LNCAP (cell line): ENCODE results near the gene LDHB.

ENCODE experiments used
- TF ChIP-seq, protein P1 (sequence below): fragments of 450-650 bp; IDR thresholded peaks from 2 replicates; pipeline ENCODE4 v1.5.1; 2017; ENCODE audit warnings: mild to moderate bottlenecking

LDHB gene

DNA sequence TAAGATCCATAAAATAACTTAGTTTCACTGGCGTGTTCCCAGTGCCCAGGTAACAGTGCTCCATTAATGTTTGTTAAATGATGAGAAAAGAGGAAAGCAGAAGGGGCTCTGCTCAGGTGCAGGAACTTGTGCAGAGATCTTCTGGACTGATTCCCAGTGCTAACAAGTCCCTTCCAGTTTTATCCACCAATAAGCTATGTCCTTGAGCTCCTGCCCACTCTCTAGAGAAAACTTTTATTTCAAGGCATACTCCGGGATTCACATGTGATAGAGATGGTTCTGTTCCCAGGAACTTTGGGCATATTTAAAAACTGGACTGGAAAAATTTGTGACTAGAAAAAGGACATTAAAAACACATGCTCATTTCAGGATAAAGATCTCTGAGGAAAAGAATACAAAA is 54.9 kb downstream of the LDHB start:
- TF ChIP-seq, protein P1, sequence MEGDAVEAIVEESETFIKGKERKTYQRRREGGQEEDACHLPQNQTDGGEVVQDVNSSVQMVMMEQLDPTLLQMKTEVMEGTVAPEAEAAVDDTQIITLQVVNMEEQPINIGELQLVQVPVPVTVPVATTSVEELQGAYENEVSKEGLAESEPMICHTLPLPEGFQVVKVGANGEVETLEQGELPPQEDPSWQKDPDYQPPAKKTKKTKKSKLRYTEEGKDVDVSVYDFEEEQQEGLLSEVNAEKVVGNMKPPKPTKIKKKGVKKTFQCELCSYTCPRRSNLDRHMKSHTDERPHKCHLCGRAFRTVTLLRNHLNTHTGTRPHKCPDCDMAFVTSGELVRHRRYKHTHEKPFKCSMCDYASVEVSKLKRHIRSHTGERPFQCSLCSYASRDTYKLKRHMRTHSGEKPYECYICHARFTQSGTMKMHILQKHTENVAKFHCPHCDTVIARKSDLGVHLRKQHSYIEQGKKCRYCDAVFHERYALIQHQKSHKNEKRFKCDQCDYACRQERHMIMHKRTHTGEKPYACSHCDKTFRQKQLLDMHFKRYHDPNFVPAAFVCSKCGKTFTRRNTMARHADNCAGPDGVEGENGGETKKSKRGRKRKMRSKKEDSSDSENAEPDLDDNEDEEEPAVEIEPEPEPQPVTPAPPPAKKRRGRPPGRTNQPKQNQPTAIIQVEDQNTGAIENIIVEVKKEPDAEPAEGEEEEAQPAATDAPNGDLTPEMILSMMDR = no peak

DNA sequence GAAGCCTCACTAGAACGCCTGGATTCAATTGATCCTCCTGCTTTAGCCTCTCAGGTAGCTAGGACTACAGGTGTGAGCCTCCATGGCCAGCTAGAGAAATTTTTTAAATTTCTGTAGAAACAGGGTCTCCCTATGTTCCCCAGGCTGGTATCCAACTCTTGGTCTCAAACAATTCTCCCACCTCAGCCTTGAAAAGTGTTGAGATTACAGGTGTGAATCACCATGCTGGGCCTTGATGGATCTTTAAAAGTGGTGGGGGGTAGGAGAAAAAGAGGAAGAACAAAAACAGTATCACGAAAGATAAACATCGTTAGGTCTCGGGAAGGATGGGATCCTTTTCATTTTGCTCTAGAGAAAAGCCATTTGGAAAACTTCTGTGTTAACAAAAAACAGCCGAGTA is 57.4 kb downstream of the LDHB start:
- TF ChIP-seq, protein P1 = no peak

DNA sequence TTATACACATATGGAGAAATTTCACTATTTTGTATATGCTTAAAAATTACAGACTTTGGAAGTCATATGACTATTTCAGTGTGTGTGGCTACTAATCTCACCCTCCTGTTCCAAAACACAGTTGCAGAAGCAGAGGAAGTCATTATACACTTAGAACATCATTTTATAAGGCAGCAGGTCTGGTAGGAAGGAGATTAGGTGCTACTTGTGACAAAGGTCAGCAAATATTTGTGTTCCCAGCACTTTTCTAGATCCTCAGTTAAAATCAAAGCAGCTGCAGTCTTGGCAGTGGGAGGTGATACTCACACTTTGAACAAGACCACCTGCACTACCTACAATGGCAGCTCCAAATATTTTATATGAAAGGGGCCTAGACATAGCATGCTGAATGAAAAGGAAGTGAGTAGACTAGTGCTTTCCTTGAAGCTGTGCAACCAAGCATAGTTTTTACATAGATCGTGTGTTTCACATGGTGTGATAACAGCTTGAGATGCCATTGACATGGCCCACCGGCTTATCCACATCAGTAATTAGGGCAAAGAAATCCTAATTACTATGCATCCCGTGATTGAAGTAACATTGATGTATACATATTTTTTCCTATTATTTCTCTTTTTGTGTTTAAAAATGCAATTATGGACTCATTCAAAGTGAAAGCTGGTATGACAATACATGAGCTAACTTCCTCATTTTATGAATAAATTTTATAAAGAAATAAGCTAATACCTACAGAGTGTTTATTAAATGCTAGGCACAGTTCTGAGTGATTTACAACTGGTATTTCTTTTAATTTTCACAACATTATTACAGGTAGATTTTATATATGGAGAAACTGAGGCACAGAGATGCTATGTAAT is 58.3 kb downstream of the LDHB start:
- TF ChIP-seq, protein P1 = no peak

DNA sequence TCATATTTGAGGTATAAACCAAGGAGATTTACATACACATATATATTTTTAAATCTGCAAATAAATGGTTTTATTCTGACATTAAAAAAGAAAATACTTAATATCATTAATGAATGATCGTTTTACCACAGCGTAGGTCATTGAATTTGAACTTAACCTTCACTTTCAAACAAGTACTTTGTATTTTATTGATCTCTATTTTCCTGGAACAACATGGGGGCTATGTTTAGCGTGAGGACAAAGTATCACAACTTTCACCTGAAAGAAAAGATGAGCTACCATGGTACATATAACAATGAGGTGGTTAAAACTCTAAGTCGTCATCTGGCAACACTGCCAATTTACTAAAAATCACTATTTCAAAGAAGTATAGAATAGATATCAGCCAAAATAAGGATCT is 59.0 kb downstream of the LDHB start:
- TF ChIP-seq, protein P1 = no peak

DNA sequence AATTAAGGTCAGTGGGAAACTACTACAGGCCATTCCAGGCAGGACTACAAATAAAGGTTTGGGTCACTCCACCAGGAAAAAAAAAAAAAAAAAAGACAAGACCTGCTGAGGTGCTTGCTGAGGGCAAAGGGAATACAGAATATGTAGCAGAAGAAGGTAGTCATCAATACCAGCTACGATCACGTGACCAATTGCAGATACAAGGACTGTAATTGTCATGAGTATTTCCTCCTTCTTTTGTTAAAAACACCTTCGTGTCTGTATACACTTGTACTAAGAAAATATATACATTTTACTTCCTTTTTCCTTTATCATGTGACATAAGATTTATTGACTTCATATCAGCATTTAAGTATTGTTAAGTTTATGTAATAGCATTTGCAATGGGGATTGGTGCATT is 72.2 kb downstream of the LDHB start:
- TF ChIP-seq, protein P1 = no peak
